Measurements from ENCODE around the gene NSUN3.
"Not testable (repeated sequence)": the region's sequence is repeated elsewhere in the genome, so short reads cannot be mapped to it uniquely, and the experiment has no call there.

Gene NSUN3

GRCh38 chr3:94062513-94063404 is at the start of gene NSUN3, which contains the start of gene DHFR2:
Gene NSUN3, plus strand, starts transcription at chr3:94063061. Its CDS starts 66 bp downstream, at chr3:94063127.
Gene DHFR2, minus strand, starts transcription at chr3:94062916. Its CDS starts 1,405 bp downstream, at chr3:94061511.
- peak; percentile 58 to 64 (median 59) for DNase-seq (ENCODE audit: low read depth in 3 of 3, low spot score in 1 of 3)

GRCh38 chr3:94015025-94015424 is 47.8 kb upstream of the NSUN3 start:
- no peak for DNase-seq (ENCODE audit: low read depth in 3 of 3, low spot score in 1 of 3)

- DNase-seq (ENCODE audit: low read depth in 3 of 3, low spot score in 1 of 3) = no peak
Measured at GRCh38 chr3:94019659-94020058, 43.2 kb upstream of the NSUN3 start.

- no peak for DNase-seq (ENCODE audit: low read depth in 3 of 3, low spot score in 1 of 3)
Measured at GRCh38 chr3:94020293-94020692, 42.6 kb upstream of the NSUN3 start.

DNA sequence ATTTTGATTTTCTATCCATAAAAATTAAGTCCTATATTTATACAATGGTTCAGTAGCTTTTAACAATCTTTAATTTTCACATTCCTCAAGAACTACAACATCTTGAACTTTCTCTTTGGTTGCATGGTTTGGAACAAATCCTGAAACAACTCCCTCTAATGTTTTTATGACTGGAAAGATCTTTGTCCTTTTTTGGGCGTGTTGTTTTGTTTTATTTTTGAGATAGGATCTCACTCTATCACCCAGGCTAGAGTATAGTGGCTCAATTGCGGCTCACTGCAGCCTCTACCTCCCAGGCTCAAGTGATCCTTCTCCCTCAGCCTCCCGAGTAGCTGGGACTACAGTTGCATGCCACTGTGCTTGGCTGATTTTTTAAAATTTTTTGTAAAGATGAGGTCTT is 38.5 kb upstream of the NSUN3 start:
- no peak for DNase-seq (ENCODE audit: low read depth in 3 of 3, low spot score in 1 of 3)

DNA sequence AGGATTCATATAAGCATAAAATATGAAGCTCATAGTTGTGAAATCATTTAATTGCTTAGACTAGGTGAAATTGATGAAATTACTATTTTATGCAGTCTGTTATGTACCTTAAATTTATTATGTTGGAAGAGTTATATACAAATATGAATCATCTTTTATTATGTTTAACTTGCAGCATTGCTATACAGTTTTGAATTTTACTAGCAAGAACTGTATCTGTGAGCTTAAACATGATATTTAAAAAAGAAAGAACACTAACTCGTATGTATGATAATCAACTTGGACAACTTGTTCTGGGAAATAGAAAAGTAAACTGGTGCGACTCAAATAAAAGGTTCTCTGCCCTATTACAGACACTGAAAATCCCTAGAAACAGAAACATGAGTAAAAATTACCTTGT is 36.2 kb upstream of the NSUN3 start:
- no peak for DNase-seq (ENCODE audit: low read depth in 3 of 3, low spot score in 1 of 3)

GRCh38 chr3:94028093-94028837 is 34.6 kb upstream of the NSUN3 start, which contains the start of gene STX19:
Gene STX19, minus strand, starts transcription at chr3:94028597. Its CDS starts 13,328 bp downstream, at chr3:94015269.
- DNase-seq (ENCODE audit: low read depth in 3 of 3, low spot score in 1 of 3) = no peak

DNA sequence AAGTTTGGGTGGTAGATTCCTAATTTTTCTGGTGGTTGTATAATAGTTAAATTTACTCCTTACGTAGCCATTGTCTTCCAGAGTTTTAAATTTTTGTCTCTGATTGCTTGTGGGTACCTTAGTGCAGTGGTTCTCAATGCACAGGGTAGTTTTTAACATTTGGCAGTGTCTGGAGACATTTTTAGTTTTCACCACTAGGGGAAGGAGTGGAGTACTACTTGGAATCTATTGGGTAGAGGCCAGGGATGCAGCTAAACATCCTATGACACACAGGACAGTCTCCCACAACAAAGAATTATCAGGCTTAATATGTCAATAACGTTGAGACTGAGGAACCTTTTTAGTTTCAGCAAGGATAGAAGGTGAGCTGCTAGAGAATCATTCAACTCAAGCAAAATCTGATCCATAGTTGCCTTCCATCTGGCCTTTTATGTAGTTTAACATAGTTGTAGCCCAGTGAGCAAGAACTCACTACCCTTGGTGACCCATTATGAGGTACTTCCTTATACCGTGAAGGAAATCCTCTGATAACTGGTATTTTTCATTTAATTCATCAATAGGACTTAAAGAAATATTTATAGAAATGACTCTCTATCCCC is 25.9 kb upstream of the NSUN3 start:
- no peak for DNase-seq (ENCODE audit: low read depth in 3 of 3, low spot score in 1 of 3)

GRCh38 chr3:94043285-94043684 is 19.6 kb upstream of the NSUN3 start:
- no peak for DNase-seq (ENCODE audit: low read depth in 3 of 3, low spot score in 1 of 3)

DNA sequence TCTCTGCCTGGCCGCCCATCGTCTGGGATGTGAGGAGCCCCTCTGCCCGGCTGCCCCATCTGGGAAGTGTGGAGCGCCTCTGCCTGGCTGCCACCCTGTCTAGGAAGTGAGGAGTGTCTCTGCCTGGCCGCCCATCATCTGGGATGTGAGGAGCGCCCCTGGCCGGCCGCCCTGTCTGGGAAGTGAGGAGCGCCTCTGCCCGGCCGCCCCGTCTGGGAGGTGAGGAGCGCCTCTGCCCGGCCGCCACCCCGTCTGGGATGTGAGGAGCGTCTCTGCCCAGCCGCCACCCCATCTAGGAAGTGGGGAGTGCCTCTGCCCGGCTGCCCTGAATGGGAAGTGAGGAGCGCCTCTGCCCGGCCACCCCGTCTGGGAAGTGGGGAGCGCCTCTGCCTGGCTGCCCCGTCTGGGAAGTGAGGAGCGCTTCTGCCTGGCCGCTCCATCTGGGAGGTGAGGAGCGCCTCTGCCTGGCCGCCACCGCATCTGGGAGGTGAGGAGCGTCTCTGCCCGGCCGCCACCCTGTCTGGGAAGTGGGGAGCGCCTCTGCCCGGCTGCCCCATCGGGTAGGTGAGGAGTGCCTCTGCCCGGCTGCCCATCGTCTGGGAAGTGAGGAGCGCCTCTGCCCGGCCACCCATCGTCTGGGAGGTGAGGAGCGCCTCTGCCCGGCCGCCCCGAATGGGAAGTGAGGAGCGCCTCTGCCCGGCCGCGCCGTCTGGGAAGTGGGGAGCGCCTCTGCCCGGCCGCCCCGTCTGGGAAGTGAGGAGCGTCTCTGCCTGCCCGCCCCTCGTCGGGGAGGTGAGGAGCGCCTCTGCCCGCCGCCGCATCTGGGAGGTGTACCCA is 18.5 kb upstream of the NSUN3 start:
- DNase-seq (ENCODE audit: low read depth in 3 of 3, low spot score in 1 of 3) = not testable (repeated sequence)

GRCh38 chr3:94046533-94046932 is 16.3 kb upstream of the NSUN3 start:
- no peak for DNase-seq (ENCODE audit: low read depth in 3 of 3, low spot score in 1 of 3)

- no peak for DNase-seq (ENCODE audit: low read depth in 3 of 3, low spot score in 1 of 3)
Measured at GRCh38 chr3:94049267-94049666, 13.6 kb upstream of the NSUN3 start.

GRCh38 chr3:94050546-94050945 is 12.3 kb upstream of the NSUN3 start:
- no peak for DNase-seq (ENCODE audit: low read depth in 3 of 3, low spot score in 1 of 3)

DNA sequence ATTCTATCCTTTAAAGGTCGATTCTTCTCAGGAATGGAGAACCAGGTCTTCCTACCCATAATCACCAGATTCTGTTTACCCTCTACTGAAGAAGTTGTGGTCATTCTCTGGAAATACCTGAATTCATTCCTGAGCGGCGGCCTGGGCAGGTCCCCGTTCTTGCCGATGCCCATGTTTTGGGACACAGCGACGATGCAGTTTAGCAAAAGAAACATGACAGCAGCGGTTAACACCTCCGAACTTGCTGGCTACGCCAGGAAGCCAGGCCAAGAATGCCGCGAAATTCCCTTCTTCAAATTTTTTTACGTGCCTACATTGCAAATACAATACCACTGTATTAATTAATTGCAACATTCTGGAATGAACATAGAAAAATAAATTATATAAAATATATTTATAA is 1.6 kb upstream of the NSUN3 start:
- no peak for DNase-seq (ENCODE audit: low read depth in 3 of 3, low spot score in 1 of 3)

DNA sequence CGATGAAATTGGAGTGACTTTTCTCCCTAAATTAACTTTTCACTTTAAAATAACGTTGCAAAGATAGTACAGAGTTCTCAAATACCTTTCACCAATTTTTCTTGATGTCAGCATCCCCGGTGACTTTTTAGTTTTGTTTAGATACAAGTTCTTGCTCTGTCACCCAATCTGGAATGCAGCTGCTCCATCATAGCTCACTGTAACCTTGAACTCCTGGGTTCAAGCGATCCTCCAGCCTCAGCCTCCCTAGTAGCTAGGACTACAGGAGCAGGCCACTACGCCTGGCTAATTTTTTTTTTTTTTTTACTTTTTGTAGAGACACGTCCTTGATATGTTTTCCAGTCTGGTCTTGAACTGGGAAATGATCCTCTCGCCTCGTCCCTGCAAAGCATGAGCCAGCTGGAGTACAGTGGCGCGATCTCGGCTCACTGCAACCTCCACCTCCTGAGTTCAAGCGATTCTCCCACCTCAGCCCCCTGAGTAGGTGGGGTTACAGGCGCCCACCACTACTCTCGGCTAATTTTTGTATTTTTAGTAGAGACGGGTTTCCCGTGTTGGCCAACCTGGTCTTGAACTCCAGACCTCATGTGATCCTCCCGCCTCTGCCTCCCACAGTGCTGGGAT is 747 bp downstream of the NSUN3 start:
- DNase-seq (ENCODE audit: low read depth in 3 of 3, low spot score in 1 of 3) = no peak

GRCh38 chr3:94064243-94064860 is 1.5 kb downstream of the NSUN3 start:
- no peak for DNase-seq (ENCODE audit: low read depth in 3 of 3, low spot score in 1 of 3)

DNA sequence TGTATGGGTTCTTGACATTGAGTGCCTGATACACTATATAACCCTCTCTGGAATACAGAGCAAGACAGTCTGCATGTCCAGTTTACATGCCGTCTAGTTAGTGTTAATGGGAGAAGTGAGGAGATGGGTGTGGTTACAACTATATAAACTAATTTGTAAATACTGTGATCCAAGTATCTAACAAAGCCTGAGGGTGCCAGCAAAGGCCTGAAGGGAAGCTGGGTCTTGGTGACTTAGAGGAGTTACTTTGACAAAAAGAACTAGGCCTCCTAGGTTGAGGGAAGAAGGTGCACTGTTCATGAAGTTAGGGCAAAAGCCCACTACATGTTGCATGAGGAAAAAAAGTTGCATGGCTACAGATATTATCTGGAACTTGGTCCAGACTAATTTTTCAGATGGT is 2.3 kb downstream of the NSUN3 start:
- no peak for DNase-seq (ENCODE audit: low read depth in 3 of 3, low spot score in 1 of 3)

DNA sequence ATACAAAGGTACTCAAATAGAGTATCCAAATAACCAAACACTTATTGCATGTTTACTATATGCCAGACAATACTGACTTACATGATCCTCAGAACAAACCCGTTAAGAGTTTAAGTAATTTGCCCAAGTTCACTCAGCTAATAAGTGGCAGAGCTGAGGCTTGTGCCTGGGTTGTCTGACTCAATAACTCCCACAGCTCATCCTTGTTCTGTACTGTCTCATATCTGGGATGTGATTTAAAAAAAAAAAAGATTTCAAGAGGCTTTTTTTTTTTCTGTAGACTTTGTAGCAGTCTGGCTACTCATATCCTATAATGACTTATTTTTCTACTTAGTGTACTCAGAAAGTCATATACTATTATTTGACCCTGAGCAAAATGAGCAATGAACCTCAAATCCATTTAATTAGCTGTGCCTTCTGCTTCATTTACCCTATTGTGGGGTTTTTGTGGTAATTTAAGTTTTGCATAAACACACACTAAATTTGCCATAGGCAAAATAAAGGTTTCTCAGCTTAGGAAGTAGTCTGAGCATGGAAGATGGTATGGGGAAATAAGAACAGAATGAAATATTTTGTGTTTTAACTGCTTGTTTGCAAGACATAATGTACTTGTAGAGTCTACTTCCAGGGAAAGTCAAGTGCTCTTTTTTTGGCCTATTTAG is 3.1 kb downstream of the NSUN3 start:
- DNase-seq (ENCODE audit: low read depth in 3 of 3, low spot score in 1 of 3) = no peak
